GM18873 (cell line): ENCODE results near the gene ORC1.
A peak's percentile ranks its signal among the peaks of the same experiment; 100 is the strongest.
"Not testable (repeated sequence)": the region's sequence is repeated elsewhere in the genome, so short reads cannot be mapped to it uniquely, and the experiment has no call there.

Experiments used
- ATAC-seq: cut with Tn5 transposase; IDR thresholded peaks from one replicate; pipeline ENCODE4 v1.9.1; 2021; ENCODE audit warnings: mild to moderate bottlenecking, moderate library complexity, moderate number of reproducible peaks; ENCODE audit not compliant: unreplicated experiment, low FRiP score

The ORC1 gene

DNA sequence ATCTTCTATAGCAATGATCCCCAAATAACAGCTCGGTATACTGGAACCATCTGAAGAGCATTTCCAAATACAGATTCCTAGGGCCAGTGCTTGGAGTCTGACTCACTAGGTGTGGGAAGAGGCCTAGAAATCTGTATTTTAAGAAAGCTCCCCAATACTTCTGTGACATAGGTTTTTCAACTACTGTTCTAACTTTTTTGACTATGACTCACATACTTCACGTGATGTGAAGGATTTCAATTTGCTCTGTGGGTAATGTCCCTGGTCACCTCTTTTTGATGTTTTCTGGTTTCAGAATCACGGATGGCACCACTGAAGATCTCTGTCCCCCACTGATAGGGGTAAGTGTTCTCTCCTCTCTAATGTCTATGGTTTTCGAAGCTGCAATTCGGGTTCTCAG lies 11.0 kb downstream of the ORC1 start:
- no peak for ATAC-seq

DNA sequence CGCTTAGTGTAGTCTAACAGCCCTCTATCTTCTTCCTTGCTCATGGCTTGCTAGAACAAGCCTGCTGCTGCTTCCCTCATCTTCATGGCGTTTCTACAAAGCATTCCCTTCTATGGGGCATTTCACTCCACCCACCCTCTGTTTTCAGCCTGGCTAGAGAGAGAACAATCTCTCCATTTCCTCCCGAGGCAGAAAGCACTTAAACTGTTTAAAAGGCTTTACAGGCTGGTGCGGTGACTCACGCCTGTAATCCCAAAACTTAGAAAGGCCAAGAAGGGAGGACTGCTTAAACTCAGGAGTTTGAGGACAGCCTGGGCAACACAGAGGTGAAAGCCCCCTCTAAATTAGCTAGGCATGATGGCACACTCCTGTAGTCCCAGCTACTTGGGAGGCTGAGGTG lies 17.8 kb downstream of the ORC1 start:
- ATAC-seq, result no peak

GRCh38 chr1:52385376-52385775 lies 18.8 kb downstream of the ORC1 start:
- no peak for ATAC-seq

DNA sequence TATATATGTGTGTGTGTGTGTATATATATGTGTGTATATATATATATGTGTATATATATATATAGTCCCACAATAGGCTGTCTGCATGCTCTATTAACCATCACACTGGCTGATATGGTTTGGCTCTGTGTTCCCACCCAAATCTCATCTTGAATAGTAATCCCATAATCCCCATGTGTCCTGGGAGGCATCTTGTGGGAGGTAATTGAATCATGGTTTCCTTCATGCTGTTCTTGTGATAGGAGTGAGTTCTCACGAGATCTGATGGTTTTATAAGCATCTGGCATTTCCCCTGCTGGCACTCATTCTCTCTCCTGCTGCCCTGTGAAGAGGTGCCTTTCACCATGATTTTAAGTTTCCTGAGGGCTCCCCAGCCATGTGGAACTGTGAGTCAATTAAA lies 34.4 kb downstream of the ORC1 start:
- not testable (repeated sequence) for ATAC-seq

- no peak for ATAC-seq
Observed at GRCh38 chr1:52368383-52369172, 35.6 kb downstream of the ORC1 start.

DNA sequence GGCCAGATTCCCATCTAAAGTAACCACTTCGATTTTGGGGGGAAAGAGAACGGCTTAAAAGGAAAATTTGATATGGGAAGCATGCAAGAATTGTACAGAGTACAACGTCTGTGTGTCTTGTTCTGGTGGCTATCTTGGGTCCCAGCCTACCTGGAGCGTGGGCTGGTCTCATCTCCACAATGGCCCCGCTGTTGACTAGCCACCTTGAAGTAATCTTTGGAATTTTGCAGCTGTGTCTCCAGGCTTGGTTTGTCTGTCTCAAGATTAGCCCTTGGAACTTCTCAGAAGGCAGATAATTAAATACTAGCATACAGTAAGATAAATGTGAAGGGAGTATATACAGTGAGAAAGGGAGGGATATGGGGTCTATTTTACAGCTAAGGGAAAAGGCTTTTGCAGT lies 37.0 kb downstream of the ORC1 start:
- ATAC-seq, result no peak

DNA sequence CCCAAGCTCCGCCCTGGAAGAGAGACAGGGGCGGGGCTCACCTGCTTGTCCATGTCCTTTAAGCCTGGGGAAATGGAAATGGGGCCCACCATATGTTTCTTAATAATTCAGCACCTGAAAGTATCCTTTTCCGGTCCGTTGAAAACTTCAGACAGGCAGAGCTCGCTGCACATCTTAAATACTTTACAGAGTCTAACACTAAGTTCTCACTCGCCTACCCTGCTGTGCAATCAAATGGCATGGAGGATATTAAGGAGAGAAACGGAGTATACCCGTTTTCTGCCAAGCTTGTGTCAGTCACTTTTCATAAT lies 37.8 kb downstream of the ORC1 start:
- no peak for ATAC-seq

GRCh38 chr1:52365746-52366516 lies 38.3 kb downstream of the ORC1 start, which contains the start of gene CC2D1B:
Gene CC2D1B (minus strand): TSS chr1:52366205. CDS start chr1:52364620, 1,585 bp downstream.
- peak; percentile 81 for ATAC-seq

DNA sequence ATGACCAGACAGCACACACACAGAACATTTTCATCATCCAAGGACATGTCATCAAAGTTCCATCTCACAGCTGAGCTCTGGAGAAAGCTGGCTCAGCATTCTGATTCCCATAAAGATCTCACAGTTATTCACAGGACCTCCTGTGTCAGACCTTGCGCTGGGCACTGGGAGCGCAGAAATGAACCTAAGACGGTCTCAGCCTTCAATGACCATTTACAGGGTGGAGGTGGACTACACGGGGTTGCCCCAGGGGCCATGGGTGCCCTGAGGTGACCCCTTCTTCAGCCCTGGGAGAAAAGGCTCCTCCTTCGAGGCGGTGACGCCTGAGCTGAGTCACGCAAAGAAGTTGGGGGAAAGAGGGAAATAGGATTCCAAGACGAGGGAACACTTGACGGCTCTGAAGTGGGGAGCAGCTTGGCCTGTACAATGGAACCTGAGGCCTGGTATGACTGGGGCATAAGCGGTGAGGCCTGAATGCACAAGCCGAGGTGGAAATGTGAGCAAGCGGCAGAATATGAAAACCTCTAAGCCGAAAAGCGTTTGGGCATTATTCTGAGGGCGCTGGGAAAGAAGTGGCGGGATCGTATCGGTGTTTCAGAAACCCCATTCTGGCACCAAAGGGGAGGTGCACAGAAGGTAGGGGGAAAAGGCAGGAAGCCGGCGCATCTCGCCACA lies 39.0 kb downstream of the ORC1 start:
- no peak for ATAC-seq

- ATAC-seq, result no peak
Observed at GRCh38 chr1:52364235-52364839, 39.9 kb downstream of the ORC1 start.

- no peak for ATAC-seq
Observed at GRCh38 chr1:52360595-52360968, 43.6 kb downstream of the ORC1 start.

DNA sequence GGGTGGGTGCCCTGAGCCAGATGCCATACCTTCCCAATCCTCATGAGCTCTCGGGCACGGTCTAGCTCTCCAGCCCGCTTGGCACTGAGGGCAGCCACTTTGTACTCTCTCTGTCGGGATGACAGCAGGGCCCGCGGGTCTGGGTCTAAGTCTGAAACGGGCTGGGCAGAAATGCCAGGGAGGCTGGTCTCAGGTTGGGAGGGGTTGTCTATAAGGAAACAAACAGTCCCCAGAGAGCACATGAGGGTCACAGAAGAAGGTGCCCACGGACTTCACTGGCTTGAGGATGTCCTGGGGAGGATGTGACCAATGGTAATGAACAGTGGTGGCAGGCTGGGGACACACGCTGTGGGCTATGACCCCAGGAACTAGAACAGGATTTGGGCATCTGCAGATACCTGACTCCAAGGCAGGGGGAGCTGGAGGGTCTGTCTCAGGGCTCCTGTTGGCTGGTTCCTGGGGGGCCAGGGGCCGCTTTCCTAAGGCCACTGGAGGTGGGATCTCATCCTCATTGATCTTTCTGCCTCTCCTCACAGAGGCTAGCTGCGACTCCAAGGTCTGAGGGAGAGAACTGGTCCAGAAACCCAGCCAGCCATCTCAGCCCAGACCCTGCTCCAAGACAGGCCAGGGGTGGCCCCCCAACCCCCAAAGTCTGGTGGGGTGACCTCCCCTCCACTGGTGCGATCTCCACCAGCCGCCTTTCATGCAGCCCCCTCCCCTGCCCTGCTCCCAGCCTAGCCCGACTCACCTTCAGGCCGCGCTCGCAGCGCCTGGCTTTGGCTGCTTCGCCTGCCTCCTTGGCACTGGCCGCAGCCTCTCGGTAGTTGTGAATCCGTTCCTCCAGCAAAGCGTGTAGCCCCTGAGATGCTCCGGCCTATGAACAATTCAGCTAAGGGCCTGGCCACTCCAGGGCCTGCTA lies 44.3 kb downstream of the ORC1 start:
- ATAC-seq, result no peak

DNA sequence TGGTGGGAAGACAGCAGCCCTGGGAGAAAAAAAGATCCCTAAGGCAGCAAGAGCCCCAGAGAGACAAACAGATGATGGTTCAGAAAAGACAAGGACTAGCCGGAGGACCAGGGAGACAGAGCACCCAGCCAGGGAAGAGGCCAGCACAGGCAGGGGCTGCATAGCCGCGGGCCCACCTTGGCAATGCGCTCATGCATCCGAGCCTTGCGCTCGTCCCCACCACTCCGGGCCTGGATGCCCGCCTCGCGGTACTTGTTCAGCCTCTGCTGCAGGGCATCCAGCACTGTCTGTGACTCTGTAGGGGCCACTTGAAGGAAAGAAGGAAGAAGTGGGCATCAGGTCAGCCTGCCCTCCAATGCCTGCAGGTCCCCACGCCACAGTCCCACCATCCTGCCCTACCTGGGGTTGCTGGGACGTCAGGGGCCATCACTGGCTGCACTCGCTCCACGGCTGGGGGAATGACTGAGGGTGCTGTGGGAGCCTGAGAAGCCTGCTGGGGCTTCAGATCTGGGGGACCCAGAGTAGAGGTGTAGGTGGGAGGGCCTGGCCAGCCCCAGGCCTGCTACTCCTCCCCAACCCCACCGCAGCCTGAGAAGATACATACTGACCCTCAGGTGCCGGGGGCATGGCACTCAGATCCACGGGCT lies 45.2 kb downstream of the ORC1 start:
- ATAC-seq, result no peak

DNA sequence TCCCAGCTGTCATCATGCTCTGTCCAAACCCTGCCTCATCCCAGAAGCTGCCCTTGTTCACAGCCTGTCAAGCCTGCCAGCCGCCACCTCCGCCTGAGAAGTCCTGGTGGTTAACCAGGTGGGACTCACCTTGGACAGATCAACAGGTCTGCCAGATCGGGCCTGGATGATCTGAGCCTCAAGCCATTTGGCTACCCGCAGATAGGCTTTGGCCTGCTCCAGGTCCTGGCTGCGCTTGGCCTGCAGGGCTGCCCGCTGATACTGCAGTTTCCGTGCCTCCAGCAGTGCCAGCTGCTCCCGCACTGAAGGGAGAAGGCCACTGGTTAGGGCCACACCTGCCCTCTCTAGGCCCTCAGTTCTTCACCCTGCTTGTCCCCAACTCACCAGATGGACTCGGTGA lies 46.8 kb downstream of the ORC1 start:
- ATAC-seq, result no peak

DNA sequence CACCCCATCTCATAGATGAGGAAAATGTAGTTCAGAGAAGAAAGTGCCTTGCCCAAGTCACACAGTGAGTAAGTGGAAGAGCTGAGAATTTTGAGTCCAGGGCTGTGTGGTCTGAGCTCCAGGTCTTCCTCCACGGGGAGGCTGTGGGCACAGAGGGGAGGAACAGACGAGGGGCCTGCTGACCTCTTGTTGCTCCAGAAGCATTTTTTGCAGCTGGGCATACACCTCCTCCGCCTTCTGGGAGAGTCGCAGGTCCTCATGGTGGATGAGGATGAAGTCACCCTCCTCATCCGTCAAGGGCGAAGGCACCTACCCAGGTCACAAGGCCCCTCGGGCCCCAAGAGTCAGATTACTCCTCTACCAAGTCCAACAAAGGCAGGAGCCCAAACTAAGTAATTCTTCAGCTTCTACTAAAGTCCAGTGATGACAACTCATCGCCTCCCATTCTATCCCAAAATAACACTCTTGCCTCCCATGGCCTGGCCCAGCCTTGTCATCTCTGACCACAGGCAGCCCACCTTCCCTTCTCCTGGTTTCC lies 47.3 kb downstream of the ORC1 start:
- ATAC-seq, result no peak

DNA sequence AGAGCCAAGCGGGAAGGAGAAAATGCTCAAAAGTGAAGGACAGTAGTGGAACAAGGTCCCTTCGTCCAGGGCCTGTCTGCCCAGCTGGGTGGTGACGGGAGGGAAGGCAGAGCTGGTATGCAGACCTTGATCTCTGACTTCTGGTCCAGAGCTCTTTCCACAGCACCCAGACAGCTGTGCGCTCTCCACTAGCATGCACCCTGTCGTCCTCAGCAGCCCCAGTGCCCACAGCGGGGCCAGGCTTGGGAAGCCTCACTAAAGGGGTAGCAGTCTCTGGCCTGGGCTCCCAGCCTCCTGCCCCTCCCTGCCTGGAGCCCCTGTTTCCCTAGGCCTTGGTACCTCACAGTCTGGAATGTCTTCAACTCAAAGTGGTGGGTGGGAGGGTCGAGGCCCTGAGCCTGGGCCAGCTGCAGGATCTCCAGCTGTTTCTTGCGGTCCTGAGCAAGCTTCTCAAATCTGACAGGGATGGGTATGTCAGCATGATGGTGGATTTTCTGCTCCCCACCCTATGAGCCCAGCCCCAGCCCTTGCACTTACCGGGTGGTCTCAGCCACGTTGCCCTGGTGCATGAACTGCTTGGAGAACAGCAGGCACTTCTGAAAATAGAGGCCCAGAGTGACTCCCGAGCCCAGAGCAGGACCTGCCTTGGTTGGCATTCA lies 48.2 kb downstream of the ORC1 start:
- ATAC-seq, result no peak

DNA sequence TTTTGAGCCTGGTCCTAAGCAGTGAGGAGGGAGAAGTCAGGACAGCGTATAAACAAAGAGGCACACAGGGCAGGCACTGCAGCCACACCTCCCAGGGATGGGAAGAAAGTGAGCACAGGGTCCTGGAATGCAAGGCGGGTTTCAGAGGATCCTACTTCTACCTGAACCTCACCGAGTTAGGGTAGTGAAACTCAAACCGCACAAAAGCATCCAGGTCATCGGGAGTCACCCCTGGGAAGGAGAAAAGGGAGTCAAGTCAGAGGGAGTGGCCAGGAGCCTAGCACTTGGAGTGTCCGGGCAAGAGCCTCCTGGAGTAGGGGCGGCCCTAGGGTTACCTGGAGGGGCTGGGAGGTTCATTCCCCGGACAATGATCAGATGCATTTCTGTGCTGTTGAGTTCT lies 48.8 kb downstream of the ORC1 start:
- no peak for ATAC-seq

GRCh38 chr1:52352690-52353089 lies 51.5 kb downstream of the ORC1 start:
- no peak for ATAC-seq
